GM21526 (cell line): Measurements from ENCODE around the gene CLEC16A.

Experiments
- ATAC-seq: cut with Tn5 transposase; IDR thresholded peaks from one replicate; pipeline ENCODE4 v1.9.1; 2021; ENCODE audit warnings: moderate library complexity; ENCODE audit not compliant: unreplicated experiment, low FRiP score

Gene CLEC16A

DNA sequence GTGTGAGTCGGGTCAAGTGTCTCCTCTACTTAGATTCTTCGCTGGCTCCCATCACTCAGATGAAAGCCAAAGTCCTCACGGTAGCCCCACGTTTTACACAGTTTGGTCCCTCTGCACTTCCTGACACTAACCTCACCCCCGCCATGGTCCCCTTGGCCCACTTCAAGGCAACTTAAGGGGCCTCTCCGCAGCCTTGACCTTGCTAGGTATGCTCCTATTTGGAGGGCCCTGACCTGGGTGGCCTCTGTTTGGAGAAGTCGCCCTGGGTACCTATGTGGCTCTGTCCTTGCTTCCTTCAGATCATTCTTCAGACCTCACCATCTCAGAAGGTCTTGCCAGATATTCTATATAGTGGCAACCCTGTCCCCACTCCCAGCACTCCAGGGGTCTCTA, 201.5 kb downstream of the CLEC16A start:
- ATAC-seq: no peak

DNA sequence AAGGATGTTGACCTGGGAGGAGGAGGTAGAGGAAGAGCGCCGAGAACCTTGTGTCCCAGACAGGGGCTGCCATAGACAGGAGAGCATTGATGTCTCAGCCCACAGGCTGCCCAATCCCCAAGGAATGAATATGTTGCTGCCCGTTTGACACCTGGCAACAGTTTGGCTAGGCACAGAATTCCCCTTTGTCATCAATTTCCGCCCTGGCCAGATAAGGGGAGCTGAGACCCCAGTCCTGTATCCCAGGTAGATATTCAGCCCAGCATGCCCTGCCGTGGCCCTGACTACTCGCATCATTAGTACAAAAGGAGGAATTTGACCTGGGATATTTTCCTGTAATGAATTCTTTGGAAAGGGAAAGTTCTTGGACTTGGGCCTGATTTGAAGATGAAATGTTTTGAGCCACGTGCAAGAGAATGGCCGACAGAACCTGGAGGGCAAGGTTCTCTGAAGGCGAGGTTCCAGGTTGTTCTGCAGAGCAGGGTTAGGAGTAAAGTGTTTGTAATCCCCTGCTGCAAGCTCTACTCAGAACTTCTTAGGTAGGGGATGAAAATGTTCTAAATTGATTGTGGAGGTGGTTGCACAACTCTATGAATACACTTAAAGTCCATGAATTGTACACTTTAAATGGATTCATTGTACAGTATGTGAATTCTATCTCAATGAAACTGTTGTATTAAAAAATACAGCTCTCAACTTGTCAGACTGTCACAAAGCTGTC, 202.8 kb downstream of the CLEC16A start:
- ATAC-seq: no peak

DNA sequence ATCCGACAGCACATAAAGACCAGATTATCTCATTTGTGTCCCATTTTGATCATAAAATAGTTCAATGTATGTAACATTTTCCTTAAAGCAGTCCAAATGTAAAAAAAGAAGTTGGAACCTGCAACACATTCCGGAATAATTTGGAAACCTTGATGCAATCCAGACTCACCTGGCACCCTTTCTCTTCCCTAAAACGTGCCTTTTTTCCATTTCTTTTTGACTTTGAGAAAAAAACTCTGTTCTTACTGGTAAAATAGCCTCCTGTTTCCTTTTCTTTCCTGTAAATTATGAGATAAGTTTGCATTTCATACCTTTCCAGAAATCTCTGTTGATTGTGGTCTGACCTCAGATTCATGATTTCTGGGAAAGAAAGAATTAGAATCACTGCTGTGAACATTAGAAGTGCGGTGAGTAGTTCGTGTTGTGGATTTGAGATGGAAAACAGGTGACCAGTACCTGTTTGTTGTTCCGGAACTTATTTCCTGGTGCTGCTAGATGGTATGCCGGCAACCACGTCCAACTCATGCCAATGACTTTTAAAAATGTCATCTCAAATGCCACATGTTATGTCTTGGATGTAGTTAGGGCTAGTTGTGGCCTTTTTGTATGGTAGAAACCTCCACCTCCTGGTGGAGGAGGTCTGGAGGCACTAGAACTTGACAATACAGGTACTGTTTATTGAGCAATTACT, 203.5 kb downstream of the CLEC16A start:
- no peak for ATAC-seq

DNA sequence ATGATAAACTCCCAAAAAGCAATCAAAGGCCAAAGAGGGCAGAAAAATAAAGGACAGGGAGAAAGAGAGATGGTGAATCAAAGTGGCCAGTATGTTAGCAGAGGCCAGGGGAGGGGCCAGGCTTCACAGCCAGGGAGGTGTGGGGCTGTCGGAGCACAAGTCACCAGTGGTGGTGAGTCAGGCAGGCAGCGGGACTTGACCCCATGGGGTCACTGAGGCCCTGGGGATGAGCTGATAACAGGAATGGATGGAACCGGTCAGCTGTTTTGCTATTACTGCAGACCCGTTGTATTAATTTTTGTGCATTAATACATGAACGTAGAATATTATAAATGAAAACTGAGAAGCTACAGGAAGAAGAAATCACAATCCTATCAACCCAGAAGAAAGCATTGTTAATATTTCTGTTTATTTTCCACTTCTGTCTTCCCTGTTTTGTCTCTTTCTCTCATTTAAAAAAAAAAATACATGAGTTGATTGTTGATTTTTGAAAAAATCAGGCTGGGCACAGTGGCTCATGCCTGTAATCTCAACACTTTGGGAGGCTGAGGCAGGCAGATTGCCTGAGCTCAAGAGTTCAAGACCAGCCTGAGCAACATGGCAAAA, 204.8 kb downstream of the CLEC16A start:
- ATAC-seq: no peak

DNA sequence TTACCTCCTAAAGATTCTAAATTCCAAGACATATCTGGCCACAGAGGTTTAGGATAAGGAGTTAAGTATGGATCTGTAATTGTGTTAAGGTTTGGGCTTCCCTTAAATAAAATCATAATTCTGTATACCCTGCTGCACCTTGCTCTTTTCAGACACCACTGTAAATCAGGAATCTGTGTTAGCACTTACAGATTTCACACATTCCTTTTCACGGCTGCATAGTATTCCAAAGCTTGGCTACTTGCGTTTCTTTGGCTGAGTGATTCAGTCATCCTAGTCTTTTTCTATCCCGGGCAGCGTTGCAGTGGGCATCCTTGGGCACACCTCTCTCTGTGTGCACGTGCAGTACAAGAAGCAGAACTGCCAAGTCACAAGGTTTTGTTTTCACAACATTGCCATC, 205.8 kb downstream of the CLEC16A start:
- no peak for ATAC-seq

DNA sequence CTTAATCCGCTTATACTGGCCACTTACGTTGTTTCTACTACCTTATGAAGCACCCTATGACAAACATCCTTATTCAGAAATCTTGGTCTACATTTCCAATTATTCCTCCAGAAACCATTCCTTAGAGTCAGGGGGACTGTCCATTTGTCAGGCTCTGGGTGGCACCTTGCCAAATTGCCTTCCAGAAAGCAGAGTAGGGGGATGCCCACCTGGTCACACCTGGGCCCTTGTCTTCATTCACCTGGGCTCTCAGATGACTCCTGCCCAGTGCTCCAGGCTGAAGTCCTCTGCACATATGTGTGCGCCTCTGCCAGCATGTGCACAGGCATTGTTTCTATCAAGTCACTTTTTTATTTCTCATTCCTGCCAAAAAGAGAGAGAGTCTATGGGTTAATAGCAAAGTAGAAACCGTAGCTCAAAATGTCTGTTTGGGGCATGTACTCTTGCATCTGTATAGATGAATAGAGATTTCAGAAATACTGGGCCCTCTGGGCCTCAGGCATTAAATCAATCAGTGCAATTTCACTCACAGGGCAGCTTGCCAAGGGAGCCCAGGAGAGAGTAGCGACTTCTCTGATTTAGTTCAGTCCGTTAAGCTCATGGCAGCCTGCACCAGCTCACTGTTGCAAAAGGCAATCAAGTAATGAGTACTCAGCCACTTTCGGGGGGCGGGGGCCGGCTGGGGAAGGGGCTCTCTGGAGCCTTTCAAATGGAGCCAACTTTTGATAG, 207.0 kb downstream of the CLEC16A start:
- ATAC-seq: no peak

DNA sequence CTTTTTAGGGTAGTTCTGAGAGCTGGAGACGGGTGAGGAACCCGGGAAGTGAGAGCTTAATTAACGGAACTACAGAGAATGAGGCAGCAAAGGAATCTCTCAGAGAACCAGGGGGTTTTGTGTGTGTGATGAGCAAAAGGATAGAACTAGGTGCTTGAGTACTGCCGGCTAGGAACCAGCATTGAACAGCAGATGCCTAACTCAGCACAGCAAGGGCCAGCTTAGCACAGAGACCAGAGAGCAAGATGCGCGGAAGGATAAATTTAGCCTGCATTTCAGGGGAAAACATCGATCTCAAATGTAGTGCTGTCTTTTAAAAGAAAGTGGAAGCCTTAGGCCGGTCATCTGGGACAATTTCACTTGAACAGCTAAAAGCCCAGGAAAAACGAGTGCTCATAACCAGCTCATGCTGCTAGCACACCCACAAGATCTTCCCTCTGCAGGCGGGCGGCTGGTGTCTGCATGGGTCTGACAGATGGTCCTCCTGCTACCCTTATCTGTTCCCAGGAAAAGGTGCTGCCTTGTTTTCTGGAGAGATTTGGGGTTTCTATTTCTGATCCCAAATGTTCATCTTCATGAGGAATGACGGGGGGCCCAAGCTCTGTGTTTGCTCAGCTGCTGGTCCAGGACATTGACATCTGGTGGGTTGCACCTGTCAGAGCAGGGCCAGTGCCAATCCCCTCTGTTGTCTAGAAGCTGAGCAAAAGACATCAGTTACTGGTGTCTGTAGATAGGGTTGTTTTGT, 207.7 kb downstream of the CLEC16A start:
- ATAC-seq: no peak

DNA sequence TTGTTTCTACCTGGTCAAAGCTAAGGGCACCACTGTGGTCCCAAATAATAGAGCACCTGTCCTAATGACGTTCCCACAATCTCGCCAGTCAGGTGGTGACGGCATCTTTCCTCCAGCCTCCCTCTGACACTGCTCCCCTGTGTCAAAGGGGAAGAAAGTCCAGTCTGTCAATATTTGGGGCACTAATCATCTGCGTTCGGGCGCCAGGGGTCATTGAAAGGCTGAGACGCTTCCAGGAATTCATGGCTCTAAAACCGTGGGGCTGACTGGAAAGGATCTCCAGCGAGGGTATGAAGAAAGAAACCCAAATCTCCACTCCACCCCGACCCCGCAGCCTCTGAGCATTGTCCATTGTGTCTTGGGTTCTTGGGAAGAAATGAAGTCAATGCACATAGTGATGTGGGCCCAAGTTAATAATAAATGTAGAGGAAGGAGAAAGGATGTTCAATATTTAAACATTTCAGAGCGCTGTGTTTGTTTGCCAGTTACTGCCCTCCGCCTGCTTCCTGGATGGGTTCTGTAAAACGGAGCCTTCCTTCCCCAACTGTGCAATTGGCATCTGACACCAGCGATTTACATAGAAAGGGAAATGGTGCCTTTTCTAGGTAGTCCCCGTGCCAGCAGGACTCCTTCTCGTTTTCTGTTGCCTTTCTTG, 208.4 kb downstream of the CLEC16A start:
- no peak for ATAC-seq

DNA sequence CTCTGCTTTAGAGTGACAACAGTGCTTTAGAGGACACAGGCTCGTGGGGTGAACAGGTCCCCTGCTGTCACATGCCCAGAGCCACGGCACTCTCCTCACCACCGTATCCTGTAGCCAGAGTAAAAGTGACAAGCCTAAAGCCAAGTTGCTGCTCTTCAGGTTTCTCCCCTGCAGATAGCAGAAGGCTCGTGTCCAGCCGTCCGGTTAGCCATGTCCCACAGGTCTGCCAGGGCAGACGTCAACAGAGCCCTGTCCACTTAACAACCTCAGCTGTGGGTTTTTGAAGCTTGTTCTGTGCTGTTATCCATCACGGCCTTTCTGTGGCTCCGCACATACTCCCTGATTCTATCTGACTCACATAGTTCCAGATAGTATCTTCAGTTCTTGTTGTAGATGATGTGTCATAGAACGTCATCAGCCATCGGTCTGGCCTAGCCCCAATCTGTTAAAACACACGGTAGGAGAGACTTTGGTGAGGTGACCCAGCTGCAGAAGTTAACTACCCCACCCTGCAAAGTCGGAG, 211.0 kb downstream of the CLEC16A start:
- no peak for ATAC-seq

DNA sequence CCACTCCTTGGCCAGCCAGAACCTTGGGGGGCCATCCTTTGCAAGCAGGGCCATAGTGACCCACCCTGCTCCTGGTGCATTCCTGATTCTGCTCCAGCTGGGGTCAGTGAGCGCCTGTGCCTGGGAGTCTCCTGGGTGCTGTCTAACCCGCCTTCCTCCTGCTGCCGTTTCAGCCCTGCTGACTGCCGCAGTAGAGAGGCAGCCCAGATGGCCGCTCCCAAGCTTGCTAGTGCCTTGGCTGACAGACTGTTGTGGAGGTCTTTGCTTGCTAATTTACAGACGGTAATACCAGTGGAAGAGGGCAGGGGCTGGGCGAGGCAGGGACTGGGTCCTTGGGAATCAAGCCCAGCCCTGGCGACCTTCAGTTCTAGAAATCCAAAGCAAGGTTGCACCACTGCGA, 212.0 kb downstream of the CLEC16A start:
- no peak for ATAC-seq

DNA sequence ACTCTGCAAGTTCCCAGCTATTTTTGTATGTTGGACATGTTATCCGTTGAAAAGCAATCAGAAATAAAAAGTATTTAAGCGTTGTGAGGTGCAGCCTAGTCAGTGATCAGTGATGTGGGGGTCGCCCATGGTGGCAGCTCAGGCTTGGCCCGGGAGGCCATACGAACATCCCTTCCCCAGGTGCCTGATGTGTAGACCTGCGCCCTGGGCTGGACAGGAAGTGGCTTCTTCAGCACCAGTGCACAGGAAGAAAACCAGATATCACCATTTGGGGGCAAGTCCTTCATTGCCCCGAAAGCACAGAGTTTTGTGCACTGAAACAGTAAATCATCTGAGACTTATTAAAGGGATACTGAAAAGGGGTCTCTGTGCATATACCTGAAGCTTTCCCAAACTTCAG, 212.8 kb downstream of the CLEC16A start:
- no peak for ATAC-seq

DNA sequence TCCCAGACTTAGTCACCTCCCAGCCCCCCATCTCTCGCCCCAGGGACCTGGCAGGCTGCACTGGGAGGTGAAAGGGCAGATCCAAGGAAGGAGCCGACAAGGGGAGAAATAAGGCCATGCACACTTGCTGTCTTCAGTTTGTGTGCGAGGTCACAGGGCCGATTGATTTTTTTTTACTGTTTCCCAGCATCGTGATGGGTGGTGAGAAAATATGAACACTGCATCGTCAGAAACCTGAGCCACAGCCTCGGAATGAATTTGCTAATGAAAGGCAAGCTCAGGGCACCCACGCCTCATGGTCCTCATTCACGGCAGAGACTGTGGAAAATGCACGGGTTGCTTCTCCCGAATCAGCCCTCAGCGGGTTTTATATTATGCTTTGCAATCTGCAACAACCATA, 213.7 kb downstream of the CLEC16A start:
- ATAC-seq: no peak

DNA sequence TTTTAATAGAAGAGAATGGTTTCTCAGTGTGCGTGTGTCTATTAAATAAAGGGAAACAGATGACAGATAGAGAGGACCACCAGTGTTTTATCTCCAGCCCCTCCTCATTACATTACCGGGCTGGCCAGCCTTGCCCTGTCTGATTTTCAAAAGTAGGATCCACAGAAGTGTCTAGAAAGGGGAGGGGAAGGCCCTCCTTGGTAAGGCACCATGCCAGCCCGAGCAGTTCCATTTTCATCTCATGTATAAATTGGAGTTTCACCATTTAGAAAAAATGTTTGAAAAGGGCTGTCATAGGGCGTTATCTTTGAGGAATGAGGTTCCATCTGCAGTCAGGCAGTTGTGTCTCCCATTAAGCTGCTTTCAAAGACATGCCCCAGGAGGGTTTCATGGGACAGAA, 214.9 kb downstream of the CLEC16A start:
- ATAC-seq: no peak

DNA sequence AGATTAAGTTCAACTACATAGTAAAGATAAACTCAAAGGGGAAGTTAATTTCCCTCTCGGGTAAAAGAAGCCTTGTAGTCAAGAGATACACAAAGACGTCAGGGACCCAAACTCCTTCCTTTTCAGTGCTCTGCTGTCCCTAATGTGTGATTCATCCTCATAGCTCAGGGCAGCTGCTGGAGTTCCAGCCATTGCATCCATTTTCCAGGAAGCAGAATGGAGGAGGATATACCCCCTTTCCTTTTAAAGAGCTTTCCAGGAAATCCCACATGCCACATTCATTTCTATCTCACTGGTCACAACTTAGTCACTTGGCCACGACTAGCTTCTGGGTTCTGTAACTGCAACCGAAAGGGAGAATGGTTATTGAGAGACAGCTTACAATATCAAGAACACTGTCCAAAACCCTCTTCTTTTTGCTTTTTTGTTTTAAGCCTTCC, 216.3 kb downstream of the CLEC16A start:
- no peak for ATAC-seq

DNA sequence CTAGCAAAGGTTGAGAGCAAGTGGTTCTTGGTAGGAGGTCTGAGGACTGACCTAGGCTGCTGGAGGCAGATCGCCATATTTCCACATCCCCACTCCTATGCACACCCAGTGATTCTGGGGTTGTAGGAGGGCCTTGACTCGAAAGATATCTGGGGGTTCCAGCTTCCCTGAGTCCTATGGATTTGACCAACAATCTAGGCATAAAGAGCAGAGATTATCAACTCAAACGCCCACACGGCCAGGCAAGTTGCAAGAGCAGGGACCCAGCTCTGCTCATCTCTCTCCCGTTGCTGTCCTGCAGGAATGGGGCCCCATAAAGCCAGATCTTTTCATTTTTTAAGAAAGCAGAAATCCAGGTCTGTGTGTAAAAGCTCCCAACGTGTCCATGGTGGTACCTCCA, 217.1 kb downstream of the CLEC16A start:
- no peak for ATAC-seq

DNA sequence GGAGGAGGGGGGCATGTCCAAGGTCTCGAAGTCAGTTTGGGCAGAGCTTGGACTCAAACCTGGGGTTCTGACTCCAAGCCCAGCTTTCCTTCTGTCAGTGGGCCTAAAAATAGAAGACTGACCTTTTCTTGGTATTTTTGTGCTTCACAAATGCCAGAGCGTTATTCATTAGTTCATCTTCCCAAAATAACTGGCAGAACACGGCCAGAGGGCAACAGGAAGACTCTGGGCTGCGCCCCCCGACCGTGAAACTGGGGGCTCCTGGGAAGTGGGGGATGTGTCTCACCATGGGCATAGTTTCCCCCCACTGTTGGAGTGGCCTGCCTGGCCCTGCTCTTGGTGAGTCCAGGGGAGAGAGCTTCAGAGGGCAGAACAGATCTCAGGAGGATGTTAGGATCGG, 217.6 kb downstream of the CLEC16A start:
- ATAC-seq: no peak

DNA sequence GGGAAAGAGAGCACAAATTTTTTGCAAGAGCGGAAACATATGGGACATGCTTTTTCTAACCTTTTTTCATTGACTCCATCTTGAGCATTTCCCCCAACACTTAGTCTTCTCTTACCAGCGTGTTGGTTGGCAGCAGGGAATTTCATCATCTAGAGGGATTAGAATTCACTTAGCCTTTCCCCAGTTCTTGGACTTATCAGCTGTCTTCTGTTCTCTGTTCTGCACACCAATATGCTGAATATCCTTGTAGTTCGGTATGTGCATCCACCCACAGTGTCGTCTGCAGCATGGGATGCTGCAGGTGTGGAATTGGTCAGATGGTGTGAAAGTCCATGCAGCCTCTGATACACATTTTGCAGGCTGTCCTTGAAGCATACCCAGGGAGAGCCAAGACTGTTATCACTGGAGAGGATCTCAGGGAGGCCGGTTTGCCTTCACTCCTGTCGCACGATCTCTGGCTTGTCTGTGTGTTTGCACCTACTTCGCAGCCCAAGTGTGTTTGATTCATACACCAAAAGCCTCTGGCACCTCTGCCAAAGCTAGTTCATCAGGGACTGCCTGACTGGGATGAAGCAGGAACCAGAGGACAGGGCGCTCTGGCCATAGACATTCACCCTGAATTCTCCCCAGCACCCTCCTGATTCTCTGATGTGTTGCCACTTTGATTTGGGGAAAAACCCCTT, 218.4 kb downstream of the CLEC16A start:
- ATAC-seq: no peak

DNA sequence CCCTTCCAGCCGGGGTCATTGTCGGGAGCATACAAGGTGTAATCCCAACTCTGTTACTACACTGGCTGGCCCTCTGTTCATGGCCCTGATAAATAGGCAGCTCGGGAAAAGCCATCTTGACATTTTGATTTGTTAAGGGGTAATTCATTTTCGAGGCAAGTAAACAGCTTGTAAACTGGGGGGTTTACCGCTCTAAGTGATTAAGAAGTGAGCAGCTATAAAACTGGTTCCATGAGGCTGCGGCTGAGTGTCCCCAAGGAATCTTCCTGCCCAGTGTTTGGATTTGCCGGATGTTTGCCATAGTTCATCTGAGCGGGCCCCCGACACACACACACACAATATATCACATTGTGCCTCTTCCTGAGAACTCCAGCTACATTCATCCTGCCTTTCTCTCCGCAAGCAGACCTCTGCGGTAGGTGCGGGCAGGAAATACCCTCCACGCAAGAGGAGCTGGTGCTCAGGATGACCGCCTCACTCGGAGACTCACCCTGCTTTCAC, 219.4 kb downstream of the CLEC16A start:
- ATAC-seq: no peak
